22Rv1 (cell line): ENCODE results near the gene TUB.

ENCODE experiments used
- CTCF ChIP-seq: fragments of 450-650 bp; IDR thresholded peaks from 2 replicates; pipeline ENCODE4 v1.5.1; 2017; ENCODE audit warnings: mild to moderate bottlenecking
- ZFX ChIP-seq: fragments of 450-650 bp; IDR thresholded peaks from 2 replicates; pipeline ENCODE4 v1.6.1; 2017; ENCODE audit warnings: antibody characterized with exemption, borderline replicate concordance

GRCh38 chr11:8090756-8091155 lies 9.7 kb downstream of the TUB start:
- TF ChIP-seq CTCF, result peak; percentile 75
- TF ChIP-seq ZFX, result no peak
